ENCODE data around the gene DVL3.
"Not testable (repeated sequence)": the region's sequence is repeated elsewhere in the genome, so short reads cannot be mapped to it uniquely, and the experiment has no call there.

DVL3 gene

GRCh38 chr3:184154885-184155643 lies at the start of gene DVL3:
DVL3 (plus strand) TSS chr3:184155377; CDS start chr3:184155636, 259 bp downstream.
- Histone ChIP-seq H3K4me3 (ENCODE audit: insufficient read length, low read depth) (peak within 1 kb of the TSS; percentile 95), H3K27me3 (ENCODE audit: insufficient read depth, insufficient read length) (no peaks in the 10 kb centered on the region), H3K9ac (ENCODE audit: insufficient read length, low read depth) (peak within 1 kb of the TSS; percentile 97), H3K9me3 (ENCODE audit: insufficient read depth, low read length) (no peaks in the 10 kb centered on the region), H3K36me3 (ENCODE audit: insufficient read depth, insufficient read length, low read length) (peaks cover 15% of the 10 kb centered on the region), H3K4me1 (ENCODE audit: insufficient read depth, insufficient read length) (peaks cover 4% of the 10 kb centered on the region)
- DNase-seq (ENCODE audit: low read depth, low spot score): no peak
- TF ChIP-seq YY1 (IDR thresholded peaks at IDR 0.05; ENCODE audit: insufficient read depth, insufficient read length) (no peak), ZNF274 (IDR thresholded peaks at IDR 0.05; ENCODE audit: low read depth, low read length) (no peak), SUZ12 (IDR thresholded peaks at IDR 0.05; ENCODE audit: extremely low read depth, insufficient read depth, insufficient read length) (no peak)

DNA sequence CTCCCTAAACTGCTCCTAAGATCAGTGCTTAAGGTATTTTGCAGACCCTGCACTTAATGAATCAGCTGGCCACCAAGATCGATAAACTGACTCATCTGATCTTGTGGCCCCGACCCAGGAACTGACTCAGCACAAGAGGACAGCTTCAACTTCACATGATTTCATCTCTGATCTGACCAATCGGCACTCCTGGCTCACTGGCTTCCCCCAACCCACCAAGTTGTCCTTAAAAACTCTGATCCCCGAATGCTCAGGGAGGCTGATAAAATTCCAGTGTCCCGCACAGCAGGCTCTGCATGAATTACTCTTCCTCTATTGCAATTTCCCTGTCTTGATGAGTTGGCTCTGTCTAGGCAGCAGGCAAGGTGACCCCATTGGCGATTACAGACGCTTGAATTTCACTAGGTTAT lies 44.9 kb upstream of the DVL3 start:
- Histone ChIP-seq H3K4me3 (ENCODE audit: insufficient read length, low read depth) (no peak overlapping the region), H3K4me1 (ENCODE audit: insufficient read depth, insufficient read length) (no peaks in the 10 kb centered on the region), H3K36me3 (ENCODE audit: insufficient read depth, insufficient read length, low read length) (no peaks in the 10 kb centered on the region), H3K27me3 (ENCODE audit: insufficient read depth, insufficient read length) (no peaks in the 10 kb centered on the region), H3K9ac (ENCODE audit: insufficient read length, low read depth) (no peak overlapping the region), H3K9me3 (ENCODE audit: insufficient read depth, low read length) (no peaks in the 10 kb centered on the region)
- TF ChIP-seq SUZ12 (IDR thresholded peaks at IDR 0.05; ENCODE audit: extremely low read depth, insufficient read depth, insufficient read length) (no peak), YY1 (IDR thresholded peaks at IDR 0.05; ENCODE audit: insufficient read depth, insufficient read length) (no peak), ZNF274 (IDR thresholded peaks at IDR 0.05; ENCODE audit: low read depth, low read length) (no peak)
- DNase-seq (ENCODE audit: low read depth, low spot score): no peak

DNA sequence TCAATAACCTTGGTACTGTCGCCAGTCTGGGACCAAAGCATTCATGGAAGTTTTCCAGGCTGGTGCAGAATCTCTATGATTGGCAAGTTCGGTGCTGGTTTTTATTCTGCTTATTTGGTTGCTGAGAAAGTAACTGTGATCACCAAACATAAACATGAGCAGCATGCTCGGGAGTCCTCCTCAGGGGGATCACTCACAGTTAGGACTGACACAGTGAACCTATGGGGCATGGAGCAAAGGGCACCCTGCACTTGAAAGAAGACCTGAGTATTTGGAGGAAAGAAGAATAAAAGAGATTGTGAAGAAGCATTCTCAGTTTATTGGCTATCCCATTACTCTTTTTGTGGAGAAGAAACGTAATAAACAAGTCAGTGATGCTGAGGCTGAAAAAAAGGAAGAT lies 39.2 kb upstream of the DVL3 start:
- no peaks in the 10 kb centered on the region for H3K9me3 ChIP-seq (ENCODE audit: insufficient read depth, low read length)
- H3K4me3 ChIP-seq (ENCODE audit: insufficient read length, low read depth): no peak overlapping the region
- no peak overlapping the region for H3K9ac ChIP-seq (ENCODE audit: insufficient read length, low read depth)
- no peak for DNase-seq (ENCODE audit: low read depth, low spot score)
- H3K27me3 ChIP-seq (ENCODE audit: insufficient read depth, insufficient read length): no peaks in the 10 kb centered on the region
- TF ChIP-seq SUZ12 (IDR thresholded peaks at IDR 0.05; ENCODE audit: extremely low read depth, insufficient read depth, insufficient read length) (no peak), ZNF274 (IDR thresholded peaks at IDR 0.05; ENCODE audit: low read depth, low read length) (no peak), YY1 (IDR thresholded peaks at IDR 0.05; ENCODE audit: insufficient read depth, insufficient read length) (no peak)
- H3K4me1 ChIP-seq (ENCODE audit: insufficient read depth, insufficient read length): no peaks in the 10 kb centered on the region
- no peaks in the 10 kb centered on the region for H3K36me3 ChIP-seq (ENCODE audit: insufficient read depth, insufficient read length, low read length)

GRCh38 chr3:184117636-184118035 lies 37.5 kb upstream of the DVL3 start:
- no peaks in the 10 kb centered on the region for H3K9me3 ChIP-seq (ENCODE audit: insufficient read depth, low read length)
- no peak for DNase-seq (ENCODE audit: low read depth, low spot score)
- H3K4me3 ChIP-seq (ENCODE audit: insufficient read length, low read depth): no peak overlapping the region
- TF ChIP-seq YY1 (IDR thresholded peaks at IDR 0.05; ENCODE audit: insufficient read depth, insufficient read length): no peak
- no peaks in the 10 kb centered on the region for H3K36me3 ChIP-seq (ENCODE audit: insufficient read depth, insufficient read length, low read length)
- H3K9ac ChIP-seq (ENCODE audit: insufficient read length, low read depth): no peak overlapping the region
- no peaks in the 10 kb centered on the region for H3K27me3 ChIP-seq (ENCODE audit: insufficient read depth, insufficient read length)
- H3K4me1 ChIP-seq (ENCODE audit: insufficient read depth, insufficient read length): no peaks in the 10 kb centered on the region

GRCh38 chr3:184121031-184121430 lies 34.1 kb upstream of the DVL3 start:
- not testable (repeated sequence) for H3K9ac ChIP-seq (ENCODE audit: insufficient read length, low read depth); DNase-seq (ENCODE audit: low read depth, low spot score); H3K4me1 ChIP-seq (ENCODE audit: insufficient read depth, insufficient read length); H3K36me3 ChIP-seq (ENCODE audit: insufficient read depth, insufficient read length, low read length); H3K9me3 ChIP-seq (ENCODE audit: insufficient read depth, low read length); H3K4me3 ChIP-seq (ENCODE audit: insufficient read length, low read depth); H3K27me3 ChIP-seq (ENCODE audit: insufficient read depth, insufficient read length)

- H3K4me1 ChIP-seq (ENCODE audit: insufficient read depth, insufficient read length): no peaks in the 10 kb centered on the region
- H3K27me3 ChIP-seq (ENCODE audit: insufficient read depth, insufficient read length): no peaks in the 10 kb centered on the region
- no peak overlapping the region for H3K4me3 ChIP-seq (ENCODE audit: insufficient read length, low read depth)
- DNase-seq (ENCODE audit: low read depth, low spot score): no peak
- H3K9me3 ChIP-seq (ENCODE audit: insufficient read depth, low read length): no peaks in the 10 kb centered on the region
- H3K36me3 ChIP-seq (ENCODE audit: insufficient read depth, insufficient read length, low read length): no peaks in the 10 kb centered on the region
- H3K9ac ChIP-seq (ENCODE audit: insufficient read length, low read depth): no peak overlapping the region
- TF ChIP-seq SUZ12 (IDR thresholded peaks at IDR 0.05; ENCODE audit: extremely low read depth, insufficient read depth, insufficient read length): no peak
- TF ChIP-seq YY1 (IDR thresholded peaks at IDR 0.05; ENCODE audit: insufficient read depth, insufficient read length): no peak
These were observed 29.2 kb upstream of the DVL3 start for GRCh38 chr3:184126006-184126405.

GRCh38 chr3:184129012-184129411 lies 26.2 kb upstream of the DVL3 start:
- Histone ChIP-seq H3K9me3 (ENCODE audit: insufficient read depth, low read length) (no peaks in the 10 kb centered on the region), H3K36me3 (ENCODE audit: insufficient read depth, insufficient read length, low read length) (no peaks in the 10 kb centered on the region), H3K9ac (ENCODE audit: insufficient read length, low read depth) (no peak overlapping the region), H3K4me3 (ENCODE audit: insufficient read length, low read depth) (no peak overlapping the region), H3K27me3 (ENCODE audit: insufficient read depth, insufficient read length) (no peaks in the 10 kb centered on the region), H3K4me1 (ENCODE audit: insufficient read depth, insufficient read length) (no peaks in the 10 kb centered on the region)
- no peak for DNase-seq (ENCODE audit: low read depth, low spot score)
- no peak for TF ChIP-seq YY1 (IDR thresholded peaks at IDR 0.05; ENCODE audit: insufficient read depth, insufficient read length)
- no peak for TF ChIP-seq ZNF274 (IDR thresholded peaks at IDR 0.05; ENCODE audit: low read depth, low read length)
- no peak for TF ChIP-seq SUZ12 (IDR thresholded peaks at IDR 0.05; ENCODE audit: extremely low read depth, insufficient read depth, insufficient read length)

GRCh38 chr3:184132945-184133344 lies 22.2 kb upstream of the DVL3 start:
- Histone ChIP-seq H3K27me3 (ENCODE audit: insufficient read depth, insufficient read length) (no peaks in the 10 kb centered on the region), H3K4me1 (ENCODE audit: insufficient read depth, insufficient read length) (no peaks in the 10 kb centered on the region), H3K9ac (ENCODE audit: insufficient read length, low read depth) (no peak overlapping the region), H3K4me3 (ENCODE audit: insufficient read length, low read depth) (no peak overlapping the region), H3K9me3 (ENCODE audit: insufficient read depth, low read length) (no peaks in the 10 kb centered on the region), H3K36me3 (ENCODE audit: insufficient read depth, insufficient read length, low read length) (peaks cover 10% of the 10 kb centered on the region)
- DNase-seq (ENCODE audit: low read depth, low spot score): no peak
- TF ChIP-seq SUZ12 (IDR thresholded peaks at IDR 0.05; ENCODE audit: extremely low read depth, insufficient read depth, insufficient read length): no peak
- TF ChIP-seq YY1 (IDR thresholded peaks at IDR 0.05; ENCODE audit: insufficient read depth, insufficient read length): no peak
- no peak for TF ChIP-seq ZNF274 (IDR thresholded peaks at IDR 0.05; ENCODE audit: low read depth, low read length)

All from NT2/D1 (cell line).